Activated naive CD8-positive, alpha-beta T cell treated with anti-CD3 and anti-CD28 coated beads, Interleukin-2, amount 50 U/mL, for 16 hours (primary cell): ENCODE data around the gene GPD1.
"Not testable (repeated sequence)": the region's sequence is repeated elsewhere in the genome, so short reads cannot be mapped to it uniquely, and the experiment has no call there.

Source experiments
- DNase-seq: peaks from one replicate; pipeline ENCODE4 v3.0.0-alpha.2; 2020; ENCODE audit warnings: low read depth, low spot score

Gene GPD1

DNA sequence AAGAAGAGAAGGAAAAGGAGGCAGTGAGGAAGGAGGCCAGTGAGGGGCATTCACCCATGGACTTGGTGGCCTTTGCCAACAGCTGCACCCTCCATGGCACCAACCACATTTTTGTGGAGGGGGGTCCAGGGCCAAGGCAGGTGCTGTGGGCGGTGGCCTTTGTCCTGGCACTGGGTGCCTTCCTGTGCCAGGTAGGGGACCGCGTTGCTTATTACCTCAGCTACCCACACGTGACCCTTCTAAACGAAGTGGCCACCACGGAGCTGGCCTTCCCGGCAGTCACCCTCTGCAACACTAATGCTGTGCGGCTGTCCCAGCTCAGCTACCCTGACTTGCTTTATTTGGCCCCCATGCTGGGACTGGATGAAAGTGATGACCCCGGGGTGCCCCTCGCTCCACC lies 30.1 kb upstream of the GPD1 start:
- no peak for DNase-seq

DNA sequence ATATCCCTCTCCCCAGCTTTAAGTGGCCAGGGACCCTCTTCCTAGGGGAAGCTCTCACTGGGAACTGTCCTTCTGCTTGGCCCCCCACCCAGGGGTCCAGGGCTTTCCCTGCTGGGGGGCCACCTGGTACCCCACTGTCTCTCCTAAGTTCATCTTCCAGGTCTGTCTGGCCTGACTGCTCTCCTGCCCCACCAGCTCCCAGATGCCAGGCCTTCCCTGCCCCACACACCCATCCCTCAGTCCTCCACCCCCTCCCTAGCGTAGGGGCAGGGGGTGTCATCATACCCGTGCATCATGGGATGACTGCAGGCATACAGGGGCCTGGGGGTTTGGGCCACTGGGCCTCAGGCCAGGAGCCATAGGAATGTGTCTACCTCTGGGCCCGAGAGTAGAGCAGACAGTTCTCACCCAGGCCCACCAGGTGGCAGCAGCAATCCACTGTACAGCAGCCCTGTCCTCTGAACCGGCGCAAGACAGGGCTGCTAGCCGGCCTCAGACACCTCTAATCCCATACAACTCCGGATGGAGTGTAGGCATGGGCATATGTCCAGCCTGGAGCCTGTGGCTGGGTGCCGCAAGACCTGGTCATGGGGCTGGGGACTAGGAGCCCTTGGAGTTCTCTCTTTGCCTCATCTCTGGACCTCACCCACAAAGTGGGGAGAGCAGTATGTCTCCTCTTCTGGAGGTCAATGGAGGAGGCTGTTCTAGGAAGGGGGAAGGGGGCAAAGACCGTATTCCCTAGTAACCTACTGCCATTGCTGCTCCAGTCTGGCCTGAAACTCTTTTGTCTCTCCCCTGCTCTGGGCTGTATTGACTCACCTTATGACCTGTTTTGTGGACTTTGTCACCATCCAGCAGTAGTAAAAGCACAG lies 28.6 kb upstream of the GPD1 start:
- peak; percentile 55 for DNase-seq

DNA sequence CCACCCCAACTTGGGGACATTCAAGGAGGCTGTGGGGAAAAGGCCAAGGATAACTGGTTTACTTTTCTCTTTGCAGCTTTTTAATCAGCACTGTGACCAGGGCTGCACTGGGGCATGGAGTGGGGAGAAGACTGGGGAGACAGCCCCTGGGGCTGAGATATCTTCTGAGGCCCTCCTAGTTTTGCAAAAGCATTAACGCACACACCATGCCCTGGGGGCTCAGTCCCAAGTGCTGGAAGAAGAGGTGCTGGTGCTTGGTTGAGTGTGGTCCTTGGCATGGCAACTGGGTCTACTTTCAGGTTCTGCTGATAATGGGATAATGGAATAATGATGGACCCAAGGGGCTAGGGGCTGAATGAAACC lies 28.0 kb upstream of the GPD1 start:
- DNase-seq, result no peak

DNA sequence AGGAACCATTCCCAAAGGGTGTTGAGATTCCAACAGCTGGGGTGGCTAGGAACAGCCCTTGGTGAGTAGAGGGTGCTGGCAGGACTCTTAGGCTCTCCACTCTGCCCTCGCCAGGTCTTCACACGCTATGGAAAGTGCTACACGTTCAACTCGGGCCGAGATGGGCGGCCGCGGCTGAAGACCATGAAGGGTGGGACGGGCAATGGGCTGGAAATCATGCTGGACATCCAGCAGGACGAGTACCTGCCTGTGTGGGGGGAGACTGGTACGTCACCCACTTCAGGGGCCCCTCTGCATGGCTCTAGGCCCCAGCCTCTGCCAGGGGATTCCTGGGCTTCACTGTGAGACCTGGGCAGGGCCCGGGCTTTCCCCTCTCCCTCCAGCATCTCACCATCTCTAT lies 26.7 kb upstream of the GPD1 start:
- no peak for DNase-seq

DNA sequence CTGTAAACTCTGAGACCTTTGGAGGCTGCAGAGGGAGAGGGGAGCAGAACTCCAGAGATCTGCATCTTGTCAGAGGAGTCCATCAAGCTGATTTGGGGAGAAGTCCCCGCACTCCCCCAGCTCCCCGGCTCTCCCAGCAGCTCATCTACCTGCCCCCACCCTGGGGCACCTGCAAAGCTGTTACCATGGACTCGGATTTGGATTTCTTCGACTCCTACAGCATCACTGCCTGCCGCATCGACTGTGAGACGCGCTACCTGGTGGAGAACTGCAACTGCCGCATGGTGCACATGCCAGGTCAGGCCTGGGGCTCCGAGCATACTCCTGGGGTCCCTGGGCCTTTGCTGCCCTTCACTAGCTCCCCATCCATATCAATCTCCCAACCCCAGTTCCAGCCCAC lies 25.5 kb upstream of the GPD1 start:
- no peak for DNase-seq

DNA sequence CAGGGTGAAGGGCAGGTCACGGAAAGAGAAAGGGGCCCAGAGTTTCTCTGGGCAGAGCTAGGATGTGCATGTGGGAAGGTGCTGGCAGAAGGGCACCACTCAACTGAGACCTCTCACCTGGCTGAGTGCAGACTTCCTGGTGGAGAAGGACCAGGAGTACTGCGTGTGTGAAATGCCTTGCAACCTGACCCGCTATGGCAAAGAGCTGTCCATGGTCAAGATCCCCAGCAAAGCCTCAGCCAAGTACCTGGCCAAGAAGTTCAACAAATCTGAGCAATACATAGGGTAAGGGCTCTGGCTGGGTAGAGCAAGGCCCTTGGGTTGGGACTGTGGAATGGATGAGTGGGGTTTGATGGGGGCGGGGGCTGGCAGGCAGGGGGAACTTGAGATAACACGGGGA lies 24.0 kb upstream of the GPD1 start:
- DNase-seq, result no peak

DNA sequence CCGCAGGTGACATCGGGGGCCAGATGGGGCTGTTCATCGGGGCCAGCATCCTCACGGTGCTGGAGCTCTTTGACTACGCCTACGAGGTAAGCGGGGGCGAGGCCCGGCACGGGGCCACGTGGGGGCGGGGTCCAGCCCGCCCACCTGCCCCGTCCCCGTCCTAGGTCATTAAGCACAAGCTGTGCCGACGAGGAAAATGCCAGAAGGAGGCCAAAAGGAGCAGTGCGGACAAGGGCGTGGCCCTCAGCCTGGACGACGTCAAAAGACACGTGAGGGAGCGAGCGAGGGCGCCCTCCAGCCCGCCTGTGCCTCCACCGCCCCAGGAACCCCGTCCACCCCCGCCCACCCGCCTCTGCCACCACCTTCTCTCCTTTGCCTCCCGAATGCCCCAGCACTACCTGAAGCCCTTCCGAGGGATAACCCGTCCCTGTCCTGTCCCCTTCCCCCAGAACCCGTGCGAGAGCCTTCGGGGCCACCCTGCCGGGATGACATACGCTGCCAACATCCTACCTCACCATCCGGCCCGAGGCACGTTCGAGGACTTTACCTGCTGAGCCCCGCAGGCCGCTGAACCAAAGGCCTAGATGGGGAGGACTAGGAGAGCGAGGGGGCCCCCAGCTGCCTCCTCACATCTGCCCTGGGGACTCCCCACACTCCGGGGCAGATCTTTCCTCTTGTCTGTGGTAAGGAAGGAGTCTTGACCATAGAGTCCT lies 22.6 kb upstream of the GPD1 start:
- DNase-seq, result no peak

DNA sequence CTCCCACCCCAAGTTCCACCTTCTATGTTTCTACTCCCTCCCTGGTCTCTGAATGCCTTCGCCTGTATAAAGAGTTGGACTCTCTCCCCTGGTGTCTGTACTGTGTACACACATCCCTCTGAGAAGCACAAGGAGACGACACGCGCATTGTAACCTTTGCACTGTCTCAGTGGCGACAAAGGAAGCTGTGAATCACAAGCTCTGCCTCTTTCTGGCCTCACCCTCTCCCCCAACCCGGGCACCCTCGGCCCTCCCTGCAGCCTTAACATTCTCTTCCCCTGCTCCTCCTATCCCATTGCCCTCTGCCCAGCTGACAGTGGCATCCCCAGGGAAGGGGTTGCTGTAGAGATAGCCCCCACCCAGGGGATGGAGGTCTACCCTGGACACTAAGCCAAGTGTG lies 21.2 kb upstream of the GPD1 start:
- DNase-seq, result no peak

DNA sequence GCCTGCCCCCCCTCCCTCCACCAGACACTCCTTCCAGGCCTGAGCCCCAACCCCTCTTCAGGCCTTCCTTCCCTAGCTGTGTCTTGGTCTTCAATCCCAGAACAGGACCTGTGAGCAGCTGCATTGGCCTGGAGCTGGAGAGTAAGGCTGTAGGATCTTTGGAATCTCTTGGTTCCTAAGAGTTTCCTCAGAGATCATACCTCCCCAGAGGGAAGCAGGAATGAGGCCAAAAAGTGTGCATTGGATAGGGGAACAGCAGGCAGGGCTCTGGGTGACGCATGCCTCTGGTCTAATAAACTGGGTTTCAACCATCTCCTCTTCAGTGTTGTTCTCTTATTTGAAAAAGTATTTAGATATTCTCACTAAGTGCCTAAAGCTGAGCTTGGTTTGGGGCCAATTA lies 20.5 kb upstream of the GPD1 start:
- no peak for DNase-seq

DNA sequence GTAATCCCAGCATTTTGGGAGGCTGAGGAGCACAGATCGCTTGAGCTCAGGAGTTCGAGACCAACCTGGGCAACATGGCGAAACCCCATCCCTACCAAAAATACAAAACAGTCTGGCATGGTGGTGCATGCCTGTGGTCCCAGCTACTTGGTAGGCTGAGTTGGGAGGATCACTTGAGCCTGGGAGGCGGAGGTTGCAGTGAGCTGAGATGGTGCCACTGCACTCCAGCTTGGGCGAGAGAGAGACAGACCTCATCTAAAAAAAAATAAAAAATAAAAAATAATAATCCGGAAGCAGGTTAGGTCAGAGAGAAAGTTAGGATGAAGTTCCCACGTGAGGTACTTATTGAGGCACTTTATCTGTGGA lies 19.4 kb upstream of the GPD1 start:
- not testable (repeated sequence) for DNase-seq

DNA sequence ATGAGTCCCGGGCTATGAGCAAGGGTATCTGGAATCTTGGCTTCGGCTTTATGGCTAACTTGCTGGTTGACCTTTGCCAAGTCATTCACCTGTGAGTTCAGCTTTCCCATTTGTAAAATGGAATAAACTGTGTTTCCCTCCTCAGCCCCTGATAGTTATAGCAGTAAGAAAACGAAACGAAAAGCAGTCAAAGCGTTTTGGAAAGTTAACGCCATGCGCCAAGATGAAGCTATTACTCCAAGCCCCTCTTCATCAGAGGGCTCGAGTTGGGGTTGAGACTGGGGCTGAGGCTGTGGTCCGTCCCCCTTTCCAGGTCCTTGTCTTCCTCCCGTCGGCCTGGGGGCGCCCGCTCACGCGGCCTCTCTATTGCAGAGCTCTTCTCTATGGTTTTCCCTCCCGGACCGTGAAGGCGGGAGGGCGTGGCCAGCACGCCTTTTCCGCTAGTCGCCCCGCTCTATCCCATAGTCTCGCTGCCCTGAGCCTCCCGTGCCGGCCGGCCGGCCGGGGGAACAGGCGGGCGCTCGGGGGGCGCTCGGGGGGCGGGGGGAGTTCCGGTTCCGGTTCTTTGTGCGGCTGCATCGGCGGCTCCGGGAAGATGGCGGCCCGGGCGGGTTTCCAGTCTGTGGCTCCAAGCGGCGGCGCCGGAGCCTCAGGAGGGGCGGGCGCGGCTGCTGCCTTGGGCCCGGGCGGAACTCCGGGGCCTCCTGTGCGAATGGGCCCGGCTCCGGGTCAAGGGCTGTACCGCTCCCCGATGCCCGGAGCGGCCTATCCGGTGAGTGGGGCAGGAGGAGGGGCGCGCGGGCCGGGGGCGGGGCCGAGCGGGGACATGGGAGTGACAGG lies 18.8 kb upstream of the GPD1 start, which contains the start of gene SMARCD1:
TSS of gene SMARCD1 (plus strand) at position 568 of the 840 bp plus-strand sequence. CDS start at position 596, 28 bp downstream.
- peak; percentile 58 for DNase-seq

DNA sequence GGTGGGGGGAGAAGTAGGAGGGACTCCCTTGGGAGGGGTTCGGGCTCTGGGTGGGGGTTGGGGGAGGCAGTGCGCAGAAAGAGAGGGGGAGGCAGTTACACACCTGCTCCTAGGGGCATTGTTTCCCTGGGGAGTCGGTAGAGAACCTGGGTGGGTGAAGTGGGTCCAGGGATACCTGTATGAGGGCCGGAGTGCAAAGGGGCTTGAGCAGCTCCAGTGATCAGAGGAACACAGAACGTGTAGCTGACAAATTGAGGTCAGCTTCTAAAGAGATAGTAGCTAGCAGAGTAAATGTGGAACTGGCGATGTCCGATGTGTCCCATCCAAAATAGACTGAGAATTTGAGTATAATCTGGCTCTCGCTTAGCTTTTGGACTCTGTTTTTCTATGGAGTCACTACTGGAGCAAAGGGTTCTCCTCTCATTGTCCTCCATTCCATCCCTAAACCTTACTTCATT lies 18.2 kb upstream of the GPD1 start:
- no peak for DNase-seq

DNA sequence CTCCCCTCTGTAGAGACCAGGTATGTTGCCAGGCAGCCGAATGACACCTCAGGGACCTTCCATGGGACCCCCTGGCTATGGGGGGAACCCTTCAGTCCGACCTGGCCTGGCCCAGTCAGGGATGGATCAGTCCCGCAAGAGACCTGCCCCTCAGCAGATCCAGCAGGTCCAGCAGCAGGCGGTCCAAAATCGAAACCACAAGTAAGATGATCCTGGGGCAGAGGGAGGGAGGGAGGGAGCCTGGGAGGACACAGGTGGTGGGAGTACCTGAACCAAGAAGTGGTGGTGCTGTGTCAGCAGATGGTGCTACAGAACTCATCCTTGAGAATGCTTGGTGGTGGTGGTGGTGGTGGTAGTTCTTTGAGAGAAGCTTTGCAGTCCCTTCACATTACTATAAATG lies 17.7 kb upstream of the GPD1 start:
- DNase-seq, result no peak

DNA sequence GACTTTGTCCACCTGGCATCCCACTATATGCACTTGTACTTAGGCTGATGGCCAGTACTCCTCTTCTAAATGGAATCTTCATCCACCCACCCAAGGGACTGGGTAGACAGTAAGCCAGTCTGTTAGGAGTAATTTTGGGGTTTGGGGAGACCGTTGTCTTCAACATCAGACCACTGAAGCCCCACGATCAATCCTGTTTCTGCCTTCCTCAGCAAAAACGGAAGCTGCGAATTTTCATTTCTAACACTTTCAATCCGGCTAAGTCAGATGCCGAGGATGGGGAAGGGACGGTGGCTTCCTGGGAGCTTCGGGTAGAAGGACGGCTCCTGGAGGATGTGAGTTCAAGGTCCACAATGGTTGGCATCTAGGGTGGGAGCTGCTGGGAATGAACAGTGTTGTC lies 16.7 kb upstream of the GPD1 start:
- DNase-seq, result no peak

DNA sequence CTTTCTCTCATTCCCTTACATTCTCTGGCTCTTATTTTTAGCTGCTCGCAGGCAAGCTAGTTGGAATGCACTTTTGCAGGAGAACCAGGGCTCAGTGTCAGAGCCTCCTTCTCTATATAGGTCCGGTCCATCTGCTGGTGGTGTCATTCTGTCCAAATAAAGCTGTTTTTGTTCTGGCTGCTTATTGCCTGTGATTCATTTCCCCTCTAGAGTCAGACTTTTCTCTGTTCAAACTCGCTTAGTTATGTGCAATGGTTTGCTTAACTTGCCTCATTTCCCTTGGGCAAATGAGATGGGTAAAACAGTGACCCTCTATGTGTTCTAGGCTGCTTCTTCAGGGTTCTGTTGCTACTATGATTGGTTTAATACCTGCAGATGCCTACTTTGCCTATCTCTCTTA lies 15.8 kb upstream of the GPD1 start:
- DNase-seq, result no peak

DNA sequence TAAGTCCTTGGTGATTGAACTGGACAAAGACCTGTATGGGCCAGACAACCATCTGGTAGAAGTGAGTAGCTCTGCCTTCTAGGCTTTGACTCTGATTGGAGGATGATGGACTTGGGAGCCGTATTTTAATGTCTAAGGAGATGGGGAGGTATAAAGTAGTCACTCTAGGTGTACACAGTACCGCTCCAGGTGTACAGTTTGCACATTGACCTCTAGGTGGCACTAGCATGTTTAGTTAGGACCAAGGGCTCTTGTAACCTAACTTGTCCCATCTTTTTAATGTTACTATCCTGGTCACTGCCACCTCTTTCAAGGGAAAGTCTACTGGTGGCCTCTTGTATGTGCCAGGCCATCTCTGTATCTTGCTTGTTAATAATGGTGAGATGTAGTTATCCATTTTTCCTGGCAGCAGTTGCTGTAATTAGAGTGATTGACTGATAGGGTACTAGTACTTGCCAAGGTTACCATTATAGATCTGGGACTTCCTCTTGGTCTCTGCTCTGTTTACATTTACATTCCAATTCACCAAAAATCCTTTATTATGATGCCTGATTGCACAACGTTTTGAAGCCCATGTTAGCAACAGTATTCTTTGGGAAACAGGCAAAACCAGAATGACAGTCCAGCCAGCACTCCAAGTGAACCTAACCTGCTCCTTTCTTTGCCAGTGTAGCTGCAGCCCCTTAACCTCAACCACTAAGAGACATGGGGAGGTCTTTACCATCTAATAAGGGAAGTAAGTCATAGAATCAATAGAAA lies 15.1 kb upstream of the GPD1 start:
- DNase-seq, result no peak

DNA sequence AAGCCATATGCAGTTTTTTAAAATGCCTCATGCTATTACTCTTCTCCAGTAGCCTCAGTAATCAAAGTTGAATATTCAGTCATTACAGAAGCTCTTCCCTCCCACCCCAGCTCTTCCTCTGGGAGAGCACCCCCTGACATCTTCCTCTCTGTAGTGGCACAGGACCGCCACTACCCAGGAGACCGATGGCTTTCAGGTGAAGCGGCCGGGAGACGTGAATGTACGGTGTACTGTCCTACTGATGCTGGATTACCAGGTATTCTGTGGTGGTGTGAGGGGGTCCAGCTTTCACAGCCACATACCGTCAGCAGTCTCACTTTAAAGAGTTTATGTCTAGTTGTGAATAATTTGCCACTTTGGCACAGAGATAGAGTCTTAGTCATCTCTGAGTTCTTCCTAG lies 14.1 kb upstream of the GPD1 start:
- DNase-seq, result no peak

DNA sequence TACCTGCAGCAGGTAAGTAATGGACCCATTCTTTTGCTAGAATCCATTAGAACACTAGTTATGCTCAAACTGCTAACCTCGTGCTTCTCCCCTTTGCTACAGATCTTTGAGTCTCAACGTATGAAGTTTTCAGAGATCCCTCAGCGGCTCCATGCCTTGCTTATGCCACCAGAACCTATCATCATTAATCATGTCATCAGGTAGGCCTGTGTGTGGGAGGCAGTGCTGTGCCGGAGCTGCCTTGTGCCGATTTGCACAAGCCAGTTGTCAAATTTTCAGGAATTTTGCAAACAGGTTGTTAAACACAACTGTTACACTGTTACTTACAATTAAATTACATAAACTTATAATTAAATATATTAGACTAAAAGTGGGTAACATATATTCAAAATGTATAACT lies 13.4 kb upstream of the GPD1 start:
- DNase-seq, result no peak

DNA sequence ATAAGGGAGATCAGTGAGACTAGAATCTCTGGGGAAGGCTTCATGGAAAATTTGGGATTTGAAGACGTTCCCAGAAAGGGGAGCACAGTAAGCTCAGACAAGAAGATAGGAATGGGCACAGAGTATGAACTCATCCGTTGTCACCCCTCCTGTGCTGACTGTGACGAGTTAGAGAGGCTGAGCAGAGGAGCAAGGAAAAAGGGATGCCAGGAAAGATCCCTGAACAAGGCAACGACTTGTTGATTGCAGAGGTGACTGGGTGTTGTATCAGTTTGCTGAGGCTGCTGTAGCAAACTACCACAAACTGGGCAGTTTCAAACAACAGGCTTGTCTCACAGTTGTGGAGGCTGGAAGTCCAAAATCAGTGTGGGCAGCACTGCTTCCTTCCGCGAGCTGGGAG lies 5.9 kb upstream of the GPD1 start:
- no peak for DNase-seq

DNA sequence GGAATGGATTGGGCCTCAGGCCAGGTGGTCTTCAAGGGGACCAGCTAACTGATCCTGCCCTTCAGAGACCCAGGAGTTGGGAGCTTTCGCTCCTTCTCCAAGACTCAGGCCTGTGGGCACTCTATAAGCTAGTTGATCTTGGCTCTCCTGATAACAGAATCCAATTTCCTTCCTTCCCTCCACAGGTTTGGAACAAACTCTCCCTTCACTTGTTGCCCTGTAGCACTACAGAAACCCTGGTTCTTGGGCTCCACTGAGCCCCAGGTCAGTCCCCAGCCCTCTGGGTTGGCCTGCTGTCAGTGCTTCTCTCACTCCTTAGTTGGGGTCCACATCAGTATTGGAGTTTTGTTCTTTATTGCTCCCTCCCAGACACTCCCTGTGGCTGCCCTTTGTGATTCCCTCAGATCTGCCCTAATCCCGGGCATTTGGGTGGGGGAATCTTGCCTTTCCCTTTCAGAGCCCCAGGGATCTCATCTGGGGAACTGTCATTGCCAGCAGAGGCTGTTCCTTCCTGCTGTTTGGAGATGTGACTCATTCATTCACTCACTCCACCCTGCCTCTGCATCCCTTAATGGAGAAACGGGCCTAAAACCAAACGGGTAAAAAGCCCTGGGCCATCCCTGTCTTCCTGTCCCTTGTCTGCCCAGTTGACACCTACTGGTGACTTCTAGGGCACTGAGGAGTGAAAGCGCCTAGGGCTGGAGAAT lies 4.4 kb upstream of the GPD1 start:
- DNase-seq, result no peak

DNA sequence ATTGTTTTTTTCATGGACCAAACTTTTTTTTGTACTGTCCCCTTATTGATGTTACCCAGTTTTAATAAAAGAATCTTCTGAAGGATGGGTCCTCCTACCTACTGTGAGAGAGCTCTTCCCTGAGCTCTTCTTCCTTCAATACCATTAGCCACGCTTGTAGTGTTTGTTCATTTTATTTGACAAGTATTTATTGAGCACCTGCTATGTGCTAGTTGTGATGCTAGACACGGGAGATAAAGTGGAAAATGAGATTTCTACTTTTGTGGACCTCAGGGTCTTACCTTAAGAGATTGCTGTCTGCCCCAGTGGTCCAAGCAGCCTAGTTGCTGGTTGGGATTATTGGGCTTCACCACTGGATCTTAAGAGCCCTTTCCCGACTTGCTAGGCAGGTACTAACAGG lies 3.2 kb upstream of the GPD1 start:
- no peak for DNase-seq
